ENCODE data around the gene AFF1.

The AFF1 gene

DNA sequence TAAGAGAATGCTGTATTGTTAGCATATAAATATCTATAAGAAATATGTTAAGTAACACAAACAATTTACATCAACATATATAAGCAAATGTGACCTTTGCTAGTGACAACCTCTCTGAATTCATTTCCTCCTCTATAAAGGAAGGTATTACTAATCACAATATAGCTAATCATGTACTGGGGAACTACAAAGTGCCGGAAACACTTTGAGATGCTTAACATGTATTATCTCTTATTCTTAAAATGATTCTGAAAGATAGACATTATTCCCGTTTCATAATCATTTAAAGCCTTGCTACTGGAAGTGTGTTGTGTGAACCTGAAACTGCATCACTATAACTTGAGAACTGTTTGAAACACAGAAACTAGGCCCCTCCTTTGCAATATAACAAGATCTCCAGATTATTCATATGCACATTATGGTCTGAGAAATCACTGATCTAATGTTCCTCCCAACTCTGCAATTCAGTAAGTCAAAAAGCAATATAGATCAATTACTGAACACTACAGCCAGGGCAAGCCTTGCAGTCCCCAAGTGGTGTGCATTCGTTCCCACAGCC lies 231.6 kb downstream of the AFF1 start:
- DNase-seq: no peak

DNA sequence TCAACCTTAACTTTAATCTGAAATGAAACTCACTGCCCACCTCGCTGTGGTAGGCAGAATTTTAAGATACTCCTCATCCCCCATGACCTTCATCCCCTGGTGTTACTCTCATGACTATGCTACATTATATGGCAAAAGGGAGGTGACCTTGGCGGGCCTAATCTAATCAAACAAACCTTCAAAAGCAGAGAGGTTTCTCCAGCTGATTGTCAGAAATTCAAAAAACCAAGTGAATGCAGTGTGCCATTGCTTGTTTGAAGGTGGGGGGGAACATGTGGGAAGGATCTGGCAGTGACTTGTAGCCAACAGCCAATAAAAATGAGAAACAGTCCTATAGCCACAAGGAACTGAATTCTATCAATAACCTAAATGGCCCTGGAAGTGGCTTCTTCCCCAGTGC lies 237.1 kb downstream of the AFF1 start:
- DNase-seq: no peak

DNA sequence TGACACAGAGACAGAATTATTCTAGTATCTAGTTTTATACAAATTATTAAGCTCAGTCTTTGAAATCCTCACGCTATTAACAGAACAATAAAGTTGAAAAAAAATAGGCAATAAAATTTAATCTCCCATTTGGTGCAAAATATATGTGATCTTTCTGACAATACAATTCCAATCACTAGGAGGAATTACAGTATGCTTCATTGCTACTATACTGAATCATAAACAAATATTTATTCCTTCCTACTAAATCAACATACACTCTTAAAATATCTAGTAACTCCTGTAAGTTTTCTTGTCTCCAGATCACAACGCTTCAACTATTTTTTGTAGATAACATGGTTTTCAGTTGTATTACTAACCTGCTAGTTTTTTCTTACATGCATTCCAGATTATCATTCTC lies 239.9 kb downstream of the AFF1 start:
- no peak for DNase-seq

DNA sequence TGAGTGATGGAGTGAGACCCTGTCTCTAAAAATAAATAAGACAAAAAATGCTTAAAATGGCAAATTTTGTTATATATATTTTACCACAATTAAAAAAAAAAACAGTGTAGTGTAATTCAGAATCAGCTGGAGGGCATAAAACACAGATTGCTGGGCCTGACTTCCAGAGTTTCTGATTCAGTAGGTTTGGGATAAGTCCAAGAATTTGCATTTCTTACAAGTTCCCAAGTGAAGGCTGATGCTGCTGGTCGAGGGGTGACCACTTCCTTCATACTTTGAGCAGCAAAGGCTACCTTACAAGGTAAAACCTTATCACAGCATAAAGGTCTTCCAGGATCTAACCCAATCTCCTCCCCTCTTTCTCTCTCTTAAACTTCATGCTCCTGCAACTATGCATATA lies 244.9 kb downstream of the AFF1 start:
- DNase-seq: no peak

DNA sequence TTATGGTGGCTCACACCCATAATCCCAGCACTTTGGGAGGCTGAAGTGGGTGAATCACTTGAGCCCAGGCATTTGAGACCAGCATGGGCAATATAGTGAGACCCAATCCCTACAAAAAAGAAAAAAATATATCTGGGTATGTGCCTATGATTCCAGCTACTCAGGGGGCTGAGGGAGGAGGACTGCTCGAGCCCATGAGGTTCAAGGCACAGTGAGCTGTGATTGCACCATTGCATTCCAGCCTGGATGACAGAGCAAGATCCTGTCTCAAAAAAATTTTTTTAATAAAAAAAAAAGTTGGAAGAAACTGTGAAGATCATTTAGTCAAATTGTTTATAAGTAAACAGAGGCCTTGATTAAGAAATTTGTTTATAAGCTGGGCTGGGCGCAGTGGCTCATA lies 246.0 kb downstream of the AFF1 start:
- no peak for DNase-seq

DNA sequence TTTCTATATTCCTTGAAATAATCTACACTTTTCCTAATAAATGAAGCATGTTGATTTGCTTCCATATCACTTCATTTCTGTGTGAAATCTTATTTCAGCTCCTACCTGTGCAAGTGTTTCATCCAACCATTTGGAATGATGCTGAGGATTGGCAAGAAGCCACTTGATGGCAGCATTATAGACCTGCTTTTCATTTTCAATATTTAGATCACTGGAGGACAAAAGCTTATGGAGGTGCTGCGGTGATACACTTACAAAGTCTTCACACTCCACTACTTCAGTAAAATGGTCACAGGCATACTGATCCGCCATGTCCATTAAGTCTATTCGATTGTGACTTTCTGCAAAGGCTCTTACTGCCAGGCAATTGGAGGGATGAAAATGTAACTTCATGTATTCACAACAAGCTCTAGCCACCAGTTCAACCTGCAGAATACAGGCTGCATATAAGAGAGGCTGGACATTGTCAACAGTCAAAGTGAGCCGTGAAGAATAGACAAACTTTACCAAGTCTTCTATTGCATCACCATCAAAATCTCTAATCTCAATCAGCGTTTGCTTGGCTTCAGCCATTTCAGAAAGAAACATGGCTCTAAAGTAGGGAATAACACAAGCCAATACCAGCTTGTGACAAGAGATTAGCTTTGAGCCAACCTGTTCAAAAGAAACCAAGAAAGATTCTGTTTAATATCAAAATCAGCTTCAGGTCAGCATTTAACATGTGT lies 250.5 kb downstream of the AFF1 start:
- no peak for DNase-seq

DNA sequence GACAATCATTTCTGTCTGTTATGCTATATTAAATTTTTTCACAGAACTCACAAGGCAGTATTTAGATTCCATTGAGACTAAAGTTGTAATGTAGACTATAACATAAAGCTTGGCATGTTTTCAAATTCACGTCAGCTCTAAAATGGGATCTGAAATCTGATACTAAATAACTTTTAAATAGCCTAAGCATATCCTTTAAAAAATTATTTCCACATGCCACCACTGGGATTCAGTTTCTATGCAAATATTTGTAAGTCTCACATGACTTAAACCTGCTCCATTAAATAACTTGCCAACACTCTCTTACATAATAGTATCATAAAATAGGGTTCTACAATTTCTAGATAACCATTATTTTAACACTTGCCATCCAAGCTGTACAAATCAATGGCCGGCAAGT lies 253.2 kb downstream of the AFF1 start:
- DNase-seq: no peak

DNA sequence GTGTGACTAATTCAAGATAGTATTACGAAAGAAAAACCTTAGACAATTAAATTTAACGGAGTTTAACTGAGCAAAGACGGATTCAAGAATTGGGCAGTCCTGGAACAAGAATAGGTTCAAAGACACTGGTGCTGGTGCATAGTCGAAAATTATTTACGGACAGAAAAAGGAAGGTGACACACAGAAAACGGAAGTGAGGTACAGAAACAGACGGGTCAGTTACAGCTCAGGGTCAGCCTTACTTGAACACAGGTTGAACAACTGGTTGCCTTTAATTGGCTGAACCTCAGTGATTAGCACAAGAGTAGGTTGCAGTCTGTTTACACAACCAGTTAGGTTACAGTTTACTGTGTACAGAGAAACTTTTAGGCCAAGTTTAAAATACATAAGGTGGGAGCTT lies 254.1 kb downstream of the AFF1 start:
- no peak for DNase-seq
